GM18519 (cell line): ENCODE data around the gene SNX3.
"Not testable (repeated sequence)": the region's sequence is repeated elsewhere in the genome, so short reads cannot be mapped to it uniquely, and the experiment has no call there.

Source experiments
- ATAC-seq: cut with Tn5 transposase; IDR thresholded peaks from one replicate; pipeline ENCODE4 v1.9.1; 2021; ENCODE audit warnings: mild to moderate bottlenecking, moderate library complexity; ENCODE audit not compliant: unreplicated experiment, low FRiP score

SNX3 gene

GRCh38 chr6:108263371-108263770, 2.5 kb upstream of the SNX3 start:
- ATAC-seq, result no peak

- no peak for ATAC-seq
Measured at GRCh38 chr6:108260126-108260808, 573 bp downstream of the SNX3 start.

DNA sequence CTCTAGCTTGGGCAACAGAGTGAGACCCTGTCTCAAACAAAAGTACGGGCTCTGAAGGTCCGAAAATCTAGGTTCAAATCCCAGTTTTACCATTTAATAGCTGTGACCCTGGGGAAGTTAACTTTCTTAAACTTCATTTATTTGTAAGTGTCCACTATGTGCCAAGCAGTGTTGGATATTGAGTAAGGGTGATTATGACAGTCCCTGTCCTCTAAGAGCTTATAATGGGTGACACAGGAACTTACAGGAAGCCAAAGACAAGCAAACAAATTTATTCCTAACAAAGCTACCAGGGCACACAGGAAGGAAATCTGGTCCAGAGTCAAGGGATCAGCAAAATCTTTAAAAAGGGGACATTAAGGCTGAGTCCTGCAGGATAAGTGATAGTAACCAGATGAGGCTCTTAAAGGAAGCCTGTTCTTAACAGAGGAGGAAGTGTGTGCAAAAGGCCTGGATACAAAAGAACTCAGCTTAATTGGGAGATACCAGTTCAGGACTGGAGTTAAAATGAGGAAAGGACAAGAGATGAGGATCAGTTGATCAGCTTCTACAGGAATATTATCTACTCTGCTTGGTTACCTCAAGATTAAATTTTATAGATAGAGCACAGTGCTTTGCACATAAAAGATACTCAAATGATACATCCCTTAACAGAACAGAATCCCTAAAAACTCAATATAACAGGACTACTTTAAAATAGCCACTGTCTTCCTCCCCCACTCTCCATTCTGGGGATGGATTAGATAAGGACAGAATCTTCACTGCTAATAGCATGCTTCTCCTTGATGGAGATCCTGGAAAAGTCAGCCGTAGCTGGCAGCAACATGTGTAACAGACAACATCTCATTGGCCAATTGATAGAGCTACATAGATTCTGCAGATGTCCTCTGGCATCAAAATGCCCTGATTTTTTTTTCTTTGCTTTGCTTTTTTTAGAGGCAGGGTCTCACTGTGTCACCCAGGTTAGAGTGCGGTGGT, 6.1 kb downstream of the SNX3 start:
- ATAC-seq, result no peak

DNA sequence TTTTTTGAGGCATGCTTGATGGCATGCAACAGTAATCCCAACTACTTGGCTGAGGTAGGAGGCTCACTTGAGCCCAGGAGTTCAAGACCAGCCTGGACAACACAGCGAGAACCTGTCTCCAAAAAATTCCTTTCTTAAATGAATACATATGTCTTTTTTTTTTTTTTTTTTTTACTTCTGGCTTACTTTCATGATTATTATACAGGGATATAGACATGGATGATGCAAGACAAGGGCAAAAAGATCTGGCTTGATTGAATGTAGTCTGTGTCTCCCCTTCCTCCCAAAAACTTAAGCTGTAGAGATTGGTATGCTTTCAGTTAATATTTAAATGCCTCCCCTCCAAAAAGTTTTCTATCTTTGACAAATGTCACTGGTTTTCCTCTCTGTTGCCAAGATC, 7.6 kb downstream of the SNX3 start:
- ATAC-seq, result no peak

GRCh38 chr6:108252055-108252454, 8.8 kb downstream of the SNX3 start:
- no peak for ATAC-seq

DNA sequence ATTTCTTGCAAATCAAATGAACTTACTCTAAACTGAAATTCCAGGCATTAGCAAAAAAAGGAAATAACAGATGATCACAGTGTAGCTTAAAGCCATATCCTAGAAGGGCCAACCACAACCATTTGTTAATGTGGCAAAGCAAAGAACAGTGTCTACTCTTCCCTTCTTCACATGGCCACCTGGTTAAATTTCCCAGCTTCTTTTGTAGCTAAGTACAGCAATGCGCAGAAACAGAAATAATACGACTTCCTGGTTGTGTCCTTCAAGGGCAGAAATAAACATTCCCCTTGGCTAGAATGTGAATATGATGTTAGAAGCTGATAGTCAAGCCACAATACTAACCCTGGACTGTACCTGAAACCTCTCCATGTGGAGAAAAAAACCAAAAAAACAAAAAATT, 9.6 kb downstream of the SNX3 start:
- no peak for ATAC-seq

GRCh38 chr6:108250240-108250866, 10.5 kb downstream of the SNX3 start:
- no peak for ATAC-seq

GRCh38 chr6:108247965-108248536, 12.8 kb downstream of the SNX3 start:
- no peak for ATAC-seq

DNA sequence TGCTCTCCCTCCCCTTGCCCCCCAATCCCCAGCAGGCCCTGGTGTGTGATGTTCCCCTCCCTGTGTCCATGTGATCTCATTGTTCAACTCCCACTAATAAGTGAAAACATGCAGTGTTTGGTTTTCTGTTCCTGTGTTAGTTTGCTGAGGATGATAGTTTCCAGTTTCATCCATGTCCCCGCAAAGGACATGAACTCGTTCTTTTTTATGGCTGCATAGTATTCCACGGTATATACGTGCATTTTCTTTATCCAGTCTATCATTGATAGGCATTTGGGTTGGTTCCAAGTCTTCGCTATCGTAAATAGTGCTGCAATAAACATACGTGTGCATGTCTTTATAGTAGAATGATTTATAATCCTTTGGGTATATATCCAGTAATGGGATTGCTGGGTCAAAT, 15.7 kb downstream of the SNX3 start:
- not testable (repeated sequence) for ATAC-seq

DNA sequence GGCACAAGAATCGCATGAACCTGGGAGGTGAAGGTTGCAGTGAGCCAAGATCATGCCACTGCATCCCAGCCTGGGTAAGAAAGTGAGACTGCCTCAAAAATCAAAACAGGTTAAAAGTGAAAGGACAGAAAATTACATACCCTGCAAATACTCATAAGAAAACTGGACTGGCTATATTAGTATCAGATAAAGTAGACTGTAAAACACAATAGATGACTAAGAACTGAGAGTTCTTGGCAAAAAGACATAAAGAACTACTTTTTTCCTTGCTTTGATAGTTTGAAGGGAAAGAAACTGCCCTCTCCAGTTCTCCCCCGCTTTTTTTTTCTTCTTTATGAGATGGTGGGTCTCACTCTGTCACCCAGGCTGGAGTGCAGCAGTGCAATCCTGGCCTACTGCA, 17.0 kb downstream of the SNX3 start:
- ATAC-seq, result no peak

DNA sequence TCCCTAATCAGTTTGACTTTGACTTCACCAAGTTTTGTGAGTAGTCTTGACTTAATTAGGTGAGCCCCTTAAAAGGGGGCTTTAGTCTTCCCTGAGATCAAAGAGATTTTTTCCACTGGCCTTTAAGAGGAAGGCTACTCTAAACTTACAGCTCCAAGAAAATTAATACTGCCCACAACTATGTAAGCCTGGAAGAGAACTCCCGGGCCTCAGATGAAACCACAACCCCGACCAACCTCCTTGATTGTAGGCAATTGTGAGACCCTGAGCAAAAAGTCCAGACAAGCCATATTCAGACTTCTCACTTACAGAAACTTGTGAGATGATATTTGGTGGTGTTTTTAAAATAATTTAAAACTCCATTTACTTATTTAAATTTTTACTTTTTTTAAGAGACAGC, 18.1 kb downstream of the SNX3 start:
- ATAC-seq, result no peak

DNA sequence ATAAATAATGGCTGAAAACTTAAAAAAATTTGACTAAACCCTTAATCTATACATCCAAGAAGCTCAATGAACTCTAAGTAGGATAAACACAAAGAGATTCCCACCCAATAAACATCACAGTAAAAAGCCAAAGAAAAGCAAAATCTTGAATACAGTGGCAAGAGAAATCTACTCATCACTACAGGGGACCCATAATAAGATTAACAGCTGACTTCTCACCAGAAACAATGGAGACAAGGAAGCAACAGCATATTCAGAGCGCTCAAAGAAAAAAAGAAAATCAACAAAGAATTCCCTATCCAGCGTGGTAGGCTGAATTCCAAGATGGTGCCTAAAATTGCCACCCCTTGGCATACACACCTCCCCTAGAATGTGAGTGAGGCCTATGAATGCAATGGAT, 18.6 kb downstream of the SNX3 start:
- no peak for ATAC-seq

DNA sequence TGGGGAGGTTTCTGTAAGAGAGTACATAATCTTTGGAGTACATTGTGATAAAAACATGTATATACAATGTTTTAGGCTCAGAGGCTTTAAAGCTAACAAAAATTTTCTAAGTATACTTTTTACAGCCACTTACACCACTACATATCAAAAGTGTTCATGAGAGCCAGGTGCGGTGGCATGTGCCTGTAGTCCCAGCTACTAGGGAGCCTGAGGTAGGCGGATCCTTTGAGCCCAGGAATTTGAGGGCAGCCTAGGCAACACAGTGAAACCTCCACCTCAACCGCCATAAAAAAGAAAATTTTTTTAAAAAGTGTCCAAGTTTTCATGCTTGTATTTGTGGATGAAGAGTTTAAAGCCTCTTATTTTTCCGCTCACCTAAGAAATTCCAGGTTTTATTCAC, 22.5 kb downstream of the SNX3 start:
- ATAC-seq, result no peak

- ATAC-seq, result no peak
Measured at GRCh38 chr6:108236791-108237190, 24.0 kb downstream of the SNX3 start.

GRCh38 chr6:108235127-108235526, 25.7 kb downstream of the SNX3 start:
- ATAC-seq, result no peak

GRCh38 chr6:108228416-108228815, 32.4 kb downstream of the SNX3 start:
- ATAC-seq, result no peak

- ATAC-seq, result no peak
Measured at GRCh38 chr6:108227290-108227689, 33.5 kb downstream of the SNX3 start.

DNA sequence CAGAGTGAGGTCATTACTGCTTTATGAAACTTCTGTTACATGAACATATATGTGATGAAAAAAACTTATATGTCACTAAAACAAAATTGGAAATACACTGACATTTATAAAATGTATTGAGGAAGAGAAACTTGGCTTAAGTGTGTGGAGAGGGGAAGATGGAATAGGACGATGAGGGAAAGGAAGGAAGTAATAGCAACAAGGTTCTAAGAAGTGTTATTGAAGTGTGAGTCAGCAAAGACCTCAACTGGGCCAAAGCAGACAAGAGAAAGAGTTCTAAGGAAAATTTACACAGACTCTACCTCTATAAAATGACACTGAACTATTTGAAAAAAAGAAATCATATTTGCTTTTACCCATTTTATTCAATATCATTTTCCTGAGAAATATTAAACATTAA, 38.3 kb downstream of the SNX3 start:
- no peak for ATAC-seq

DNA sequence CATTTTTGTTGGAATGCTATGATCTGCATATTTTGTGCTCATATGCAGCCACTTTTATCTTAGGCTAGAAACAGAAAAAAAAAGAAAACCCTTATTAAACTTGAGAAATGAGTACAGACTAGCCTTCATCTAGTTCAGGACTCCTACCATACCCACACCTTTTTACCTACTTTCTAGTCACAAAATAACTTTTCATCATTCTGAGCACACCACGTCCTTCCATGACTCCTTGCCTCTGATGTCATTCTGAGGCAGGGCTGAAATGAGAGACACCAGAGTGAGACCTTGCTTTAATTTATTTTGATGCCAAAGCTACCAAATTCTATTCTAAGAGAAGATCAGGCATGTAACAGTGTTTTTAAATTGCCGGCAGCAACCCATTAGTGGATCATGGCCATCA, 38.8 kb downstream of the SNX3 start:
- ATAC-seq, result no peak

- ATAC-seq, result no peak
Measured at GRCh38 chr6:108211671-108212070, 49.2 kb downstream of the SNX3 start.

- ATAC-seq, result no peak
Measured at GRCh38 chr6:108210556-108210955, 50.3 kb downstream of the SNX3 start.
